GM21515 (cell line): ENCODE measurements around the gene AFAP1.

ENCODE experiments used
- ATAC-seq: cut with Tn5 transposase; IDR thresholded peaks from one replicate; pipeline ENCODE4 v1.9.1; 2021; ENCODE audit not compliant: unreplicated experiment

AFAP1 gene

GRCh38 chr4:7759216-7759615 is 180.4 kb downstream of the AFAP1 start:
- ATAC-seq = no peak

- no peak for ATAC-seq
Observed at GRCh38 chr4:7758476-7758875, 181.2 kb downstream of the AFAP1 start.

GRCh38 chr4:7757501-7758471 is 181.9 kb downstream of the AFAP1 start:
- no peak for ATAC-seq

GRCh38 chr4:7756561-7757355 is 182.9 kb downstream of the AFAP1 start:
- no peak for ATAC-seq

GRCh38 chr4:7756071-7756470 is 183.6 kb downstream of the AFAP1 start:
- no peak for ATAC-seq

- ATAC-seq = no peak
Observed at GRCh38 chr4:7755561-7755960, 184.1 kb downstream of the AFAP1 start.

- no peak for ATAC-seq
Observed at GRCh38 chr4:7754565-7755262, 184.9 kb downstream of the AFAP1 start.

GRCh38 chr4:7753931-7754465 is 185.7 kb downstream of the AFAP1 start:
- no peak for ATAC-seq

GRCh38 chr4:7753271-7753670 is 186.4 kb downstream of the AFAP1 start:
- ATAC-seq = no peak

- ATAC-seq = no peak
Observed at GRCh38 chr4:7752649-7753048, 187.0 kb downstream of the AFAP1 start.

GRCh38 chr4:7750972-7751371 is 188.7 kb downstream of the AFAP1 start:
- no peak for ATAC-seq

GRCh38 chr4:7750523-7750922 is 189.1 kb downstream of the AFAP1 start:
- no peak for ATAC-seq

GRCh38 chr4:7747566-7747965 is 192.1 kb downstream of the AFAP1 start:
- no peak for ATAC-seq

GRCh38 chr4:7747062-7747385 is 192.6 kb downstream of the AFAP1 start:
- no peak for ATAC-seq

GRCh38 chr4:7746351-7747061 is 193.2 kb downstream of the AFAP1 start:
- ATAC-seq = no peak

GRCh38 chr4:7745301-7745885 is 194.3 kb downstream of the AFAP1 start:
- no peak for ATAC-seq

GRCh38 chr4:7744142-7744804 is 195.4 kb downstream of the AFAP1 start:
- no peak for ATAC-seq

- no peak for ATAC-seq
Observed at GRCh38 chr4:7742807-7743280, 196.8 kb downstream of the AFAP1 start.

GRCh38 chr4:7741946-7742806 is 197.5 kb downstream of the AFAP1 start:
- no peak for ATAC-seq
